ENCODE data around the gene UNC5CL.

UNC5CL gene

DNA sequence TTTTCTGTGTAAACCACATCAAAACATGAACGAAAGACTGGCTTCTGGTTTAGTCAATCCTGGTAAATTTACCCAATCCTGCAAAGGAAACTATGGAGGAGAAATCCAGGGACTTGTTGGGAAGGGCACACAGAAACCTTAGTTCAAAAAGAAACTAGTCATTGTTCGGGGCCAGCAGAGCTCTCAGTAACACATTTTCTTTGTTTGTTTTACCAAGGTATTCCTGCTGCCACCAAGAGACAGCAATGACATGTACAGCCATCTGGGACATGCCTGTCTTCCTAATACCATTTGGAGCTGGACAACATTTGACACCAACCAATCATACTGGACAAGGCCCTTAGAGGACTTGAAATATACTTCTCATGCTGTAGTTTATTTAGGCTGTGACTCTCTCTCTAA lies 24.9 kb upstream of the UNC5CL start:
- DNase-seq, result no peak

DNA sequence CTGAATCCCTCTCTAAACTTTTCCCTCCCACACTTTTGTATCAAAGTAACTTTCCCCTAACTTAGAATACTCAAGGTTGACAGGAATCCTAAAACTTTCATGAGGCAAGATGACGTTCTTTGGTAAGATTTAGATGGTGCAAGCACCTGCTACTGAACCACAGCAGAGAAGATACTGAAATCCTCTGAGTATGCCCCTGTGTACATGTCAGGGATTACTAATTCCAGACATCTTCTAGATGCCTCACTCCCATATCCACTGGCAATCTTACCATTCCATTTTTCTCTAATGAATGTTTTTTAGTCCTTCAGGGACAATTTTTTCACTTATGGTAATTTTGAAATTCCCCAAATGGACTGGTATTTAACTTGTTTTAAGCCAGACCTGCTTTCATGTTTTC lies 23.0 kb upstream of the UNC5CL start:
- DNase-seq, result no peak

DNA sequence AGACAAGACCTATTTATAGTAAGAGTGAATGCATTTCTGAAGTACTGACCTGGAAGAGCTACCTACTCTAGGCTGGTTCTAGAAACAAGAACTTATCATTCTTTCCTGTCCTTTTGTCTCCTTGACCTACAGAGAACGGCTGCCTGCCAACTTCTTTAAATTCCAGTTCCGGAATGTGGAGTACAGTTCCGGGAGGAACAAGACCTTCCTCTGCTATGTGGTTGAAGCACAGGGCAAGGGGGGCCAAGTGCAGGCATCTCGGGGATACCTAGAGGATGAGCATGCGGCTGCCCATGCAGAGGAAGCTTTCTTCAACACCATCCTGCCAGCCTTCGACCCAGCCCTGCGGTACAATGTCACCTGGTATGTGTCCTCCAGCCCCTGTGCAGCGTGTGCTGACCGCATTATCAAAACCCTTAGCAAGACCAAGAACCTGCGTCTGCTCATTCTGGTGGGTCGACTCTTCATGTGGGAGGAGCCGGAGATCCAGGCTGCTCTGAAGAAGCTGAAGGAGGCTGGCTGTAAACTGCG lies 22.2 kb upstream of the UNC5CL start:
- no peak for DNase-seq

DNA sequence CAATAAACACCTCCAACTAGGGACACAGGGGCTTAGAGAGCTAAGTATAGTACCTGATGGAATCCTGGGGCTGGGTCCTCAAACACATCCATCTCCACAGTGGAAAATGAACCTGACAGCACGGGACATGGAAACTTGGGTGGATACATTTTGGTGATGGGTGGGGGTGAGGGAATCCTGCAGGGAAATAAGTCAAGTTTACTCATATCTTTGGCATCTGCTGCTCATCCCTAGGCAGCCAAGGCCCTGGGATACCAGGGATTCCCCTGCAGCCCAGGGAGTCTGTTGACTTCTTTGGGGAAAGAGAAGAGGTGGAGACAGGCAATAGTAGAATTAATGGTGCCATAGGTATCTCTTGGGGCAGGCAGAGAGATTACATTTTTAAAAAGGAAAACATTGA lies 20.5 kb upstream of the UNC5CL start:
- no peak for DNase-seq

DNA sequence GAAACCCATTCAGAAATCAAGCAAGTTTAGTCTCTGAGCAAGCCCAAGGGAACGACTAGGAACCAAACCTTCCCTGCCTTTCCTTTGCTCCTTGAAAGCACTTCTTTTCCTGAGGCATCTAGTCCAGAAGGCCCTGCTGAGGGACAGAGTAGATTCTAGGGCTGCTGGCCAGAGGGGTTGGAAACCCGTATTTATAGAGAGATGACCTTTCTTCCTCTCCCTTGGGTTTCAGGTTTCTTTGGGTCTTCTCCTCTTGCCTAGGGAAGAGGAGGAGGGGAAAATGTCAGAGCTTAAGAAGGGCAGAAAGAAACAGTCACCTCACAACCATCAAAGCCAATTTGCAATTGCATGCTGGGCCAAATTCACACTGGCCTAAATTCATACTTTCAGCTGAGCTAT lies 19.8 kb upstream of the UNC5CL start:
- DNase-seq, result no peak

DNA sequence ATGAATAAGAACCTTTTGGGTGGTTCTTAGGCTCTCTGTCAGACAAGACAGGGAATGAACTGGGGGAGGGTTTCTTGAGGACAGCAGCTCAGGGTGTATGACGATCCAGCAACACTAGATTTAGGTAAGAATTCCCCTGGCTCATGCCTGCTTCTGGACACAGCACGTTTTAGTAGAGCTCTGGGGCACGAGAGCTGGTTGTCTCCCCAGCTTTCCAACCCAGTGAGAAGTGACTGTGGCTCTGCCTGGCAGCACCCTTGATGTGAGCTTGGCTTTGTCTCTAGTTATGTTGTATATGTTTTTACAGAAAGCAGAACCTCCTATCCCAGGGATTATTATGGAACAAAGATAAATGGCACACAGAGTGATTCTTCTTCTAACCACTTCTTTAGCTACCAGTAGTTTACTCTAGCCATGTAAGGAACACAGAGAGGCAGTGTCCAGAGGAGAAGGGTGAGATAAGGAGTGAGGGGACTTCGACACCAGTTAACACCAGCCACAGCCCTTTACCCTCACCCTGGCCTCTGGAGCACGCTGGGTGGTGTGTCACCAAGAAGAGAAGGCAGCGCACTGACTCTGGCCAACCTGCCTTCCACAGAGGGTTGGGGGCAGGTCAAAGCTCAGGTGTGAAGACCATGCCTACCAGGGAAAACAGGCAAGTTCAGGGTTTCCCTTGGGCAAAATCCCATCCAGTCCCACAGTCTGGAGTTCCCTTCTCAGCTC lies 17.9 kb upstream of the UNC5CL start:
- no peak for DNase-seq

DNA sequence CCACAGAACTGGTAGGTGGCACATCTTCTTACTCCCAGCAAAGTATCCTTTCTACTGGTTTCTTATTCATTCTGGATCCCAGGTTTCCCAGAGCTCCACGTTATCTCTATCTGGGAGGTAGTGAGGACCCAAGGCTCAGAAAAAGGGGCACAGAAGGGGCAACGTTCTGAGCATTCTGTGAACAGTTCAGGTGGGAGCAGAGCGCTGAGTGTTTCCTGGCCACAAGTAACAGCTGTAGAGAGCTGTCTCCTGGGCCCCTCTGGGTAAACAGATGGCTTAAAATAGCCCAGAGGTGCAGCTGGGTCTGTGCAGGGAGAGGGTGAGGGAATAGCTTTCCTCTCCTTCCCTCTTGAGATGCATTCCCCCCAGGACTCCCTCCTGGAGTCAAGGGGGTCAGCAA lies 16.1 kb upstream of the UNC5CL start:
- DNase-seq, result no peak

DNA sequence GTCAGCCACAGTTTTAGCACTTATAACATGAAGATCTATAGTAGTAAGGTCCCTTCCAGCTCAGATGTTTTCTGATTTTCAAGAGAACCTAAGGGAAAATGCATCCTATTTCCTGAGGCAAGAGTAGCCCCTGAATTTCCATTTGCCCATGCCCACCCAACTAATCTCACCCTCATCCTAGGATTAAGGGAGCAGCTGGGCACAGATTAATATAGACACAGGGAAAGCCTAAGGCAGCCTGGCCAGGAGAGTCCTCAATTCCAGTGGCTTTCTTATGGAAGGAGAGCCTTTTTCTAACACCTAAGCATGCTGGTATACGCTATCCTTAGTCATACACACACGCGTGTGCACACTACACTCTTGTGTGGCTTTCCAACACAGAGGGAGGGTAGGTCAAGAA lies 15.5 kb upstream of the UNC5CL start:
- no peak for DNase-seq

DNA sequence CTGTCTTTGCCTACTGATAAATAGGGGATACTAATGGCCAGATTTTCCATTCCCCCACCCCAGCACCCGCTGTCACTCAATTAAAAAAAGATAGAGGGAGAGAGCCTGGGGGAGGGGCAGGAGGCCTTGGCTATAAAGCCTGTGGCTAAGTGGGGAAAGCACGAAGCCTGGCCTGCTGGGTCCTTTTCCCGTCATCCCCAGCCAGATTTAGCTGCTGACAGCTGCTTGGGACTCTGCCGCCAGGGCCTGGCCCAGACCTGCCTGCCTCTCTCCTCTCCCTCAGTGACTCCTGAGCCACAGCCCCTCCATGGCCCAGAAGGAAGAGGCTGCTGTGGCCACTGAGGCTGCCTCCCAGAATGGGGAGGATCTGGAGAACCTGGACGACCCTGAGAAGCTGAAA lies 14.0 kb upstream of the UNC5CL start, which contains the start of gene APOBEC2:
Gene APOBEC2, plus strand, starts transcription at position 162 of the 400 bp plus-strand sequence. Its CDS starts 146 bp downstream, at position 308.
- DNase-seq, result no peak

DNA sequence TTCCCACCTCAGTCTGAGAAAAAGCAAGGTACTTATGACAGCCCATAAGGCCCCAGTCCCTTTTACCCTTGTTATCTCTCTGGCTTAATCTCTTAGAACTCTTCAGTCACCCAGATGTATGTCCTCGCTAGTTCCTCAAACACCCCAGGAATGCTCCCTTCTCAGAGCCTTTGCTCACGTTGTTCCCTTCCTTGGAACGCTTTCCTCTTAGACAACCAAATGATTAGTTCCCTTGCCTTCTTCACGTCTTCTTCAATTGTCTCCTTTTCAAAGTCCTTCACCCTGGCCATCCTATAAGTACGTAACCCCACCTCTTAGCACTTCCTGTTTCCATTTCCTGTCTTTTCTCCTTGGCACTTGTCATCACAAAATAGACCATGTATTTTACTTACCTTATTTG lies 12.9 kb upstream of the UNC5CL start:
- DNase-seq, result no peak

DNA sequence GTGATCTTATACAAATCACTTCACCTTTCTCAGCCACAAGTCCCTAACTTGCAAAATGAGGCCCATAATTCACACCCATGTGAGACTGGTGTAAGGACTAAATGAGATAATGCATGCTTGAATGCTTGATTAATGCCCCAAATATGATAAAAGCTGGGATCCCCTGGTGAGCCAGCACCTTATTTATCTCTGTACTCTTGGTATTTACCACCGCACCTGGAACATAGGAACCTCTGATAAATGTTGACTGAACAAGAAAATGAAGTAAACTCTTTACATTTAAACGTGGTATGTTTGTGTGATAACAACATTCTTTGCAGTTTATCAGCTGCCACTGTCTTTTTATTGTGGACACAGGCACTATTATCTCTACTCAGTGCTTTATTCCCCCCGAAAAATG lies 11.5 kb upstream of the UNC5CL start:
- DNase-seq, result no peak

DNA sequence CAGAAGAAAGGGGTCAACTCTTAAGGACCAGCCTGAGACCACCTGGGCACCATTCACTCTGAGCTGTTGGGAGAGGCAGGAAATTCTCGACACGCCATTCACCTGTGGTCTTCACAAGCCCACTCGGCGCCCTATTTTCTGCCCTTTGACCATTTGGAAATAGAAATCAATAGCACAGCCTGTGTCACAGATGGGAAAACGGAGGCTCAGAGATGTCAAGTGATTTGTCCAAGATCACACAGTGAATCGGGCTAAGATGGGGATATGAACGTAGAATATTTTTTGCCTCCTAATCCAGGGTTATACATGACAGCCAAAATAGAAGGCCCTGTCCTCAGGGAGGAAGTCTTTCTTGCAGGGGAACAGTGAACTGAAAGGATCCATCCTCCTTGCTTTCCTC lies 10.9 kb upstream of the UNC5CL start:
- no peak for DNase-seq

DNA sequence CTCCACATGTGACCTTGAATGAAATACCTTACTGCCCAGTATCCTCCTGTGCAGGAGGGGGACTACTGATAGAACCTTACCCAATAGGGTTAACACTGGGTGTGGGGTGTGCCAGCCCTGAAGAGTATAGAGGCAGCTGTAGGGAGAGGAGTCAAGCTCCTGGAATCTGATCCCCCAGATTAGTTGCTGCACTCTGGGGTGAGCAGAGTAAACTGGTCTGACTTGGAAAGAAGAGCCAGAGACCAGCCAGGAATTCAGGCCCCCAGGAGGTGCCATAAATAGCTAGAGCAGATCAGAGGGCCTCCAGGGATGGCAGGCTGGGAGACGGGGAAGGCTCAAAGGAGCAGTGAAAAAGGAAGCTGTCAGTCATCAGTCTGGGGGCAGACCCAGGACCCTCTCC lies 10.5 kb upstream of the UNC5CL start:
- DNase-seq, result no peak

DNA sequence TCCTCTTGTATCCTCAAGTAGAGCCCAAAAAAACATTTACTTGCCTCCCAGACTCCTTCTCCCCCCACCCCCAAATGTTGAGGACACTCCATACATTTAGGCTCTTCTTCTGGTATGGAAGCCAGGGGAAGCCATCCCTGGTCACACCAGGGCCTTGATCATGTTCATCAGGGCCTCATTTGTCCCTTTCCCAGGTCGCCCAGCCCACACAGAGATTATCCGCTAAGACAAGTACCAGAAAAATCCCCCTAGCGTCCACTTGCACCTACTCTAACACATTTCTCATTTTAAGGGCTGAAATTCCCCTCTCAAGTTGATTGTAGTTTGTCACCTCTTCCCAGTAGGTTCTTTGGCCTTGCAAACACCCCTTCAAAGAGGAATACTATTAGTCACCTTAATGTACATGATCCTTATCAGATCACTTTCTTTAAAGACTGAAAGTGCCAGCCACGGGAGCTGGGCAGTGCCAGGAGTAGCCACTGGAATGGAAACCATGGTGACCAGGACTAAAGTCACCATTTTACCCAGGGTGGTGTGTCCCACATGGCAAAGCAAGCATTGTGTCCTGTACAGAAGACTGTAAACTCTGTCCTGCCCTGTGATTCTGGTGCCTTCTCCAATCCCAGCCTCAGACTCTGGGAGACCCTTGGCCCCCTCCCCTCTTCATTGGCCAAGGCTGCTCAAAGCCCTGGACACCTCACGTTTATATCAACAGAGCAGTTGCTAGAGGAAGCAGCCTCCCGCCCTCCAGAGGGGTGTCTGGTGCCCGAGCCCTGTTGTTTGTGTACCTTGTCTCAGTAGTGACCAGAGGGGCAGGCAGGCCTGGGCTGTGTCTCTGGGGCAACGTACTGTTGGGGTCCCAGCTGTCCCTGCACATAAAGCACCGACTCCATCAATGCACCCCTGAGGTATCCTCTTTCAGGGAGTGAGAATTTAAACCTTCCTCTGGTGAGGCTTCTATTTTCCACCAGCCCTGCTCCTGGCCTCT lies 9.0 kb upstream of the UNC5CL start:
- no peak for DNase-seq

DNA sequence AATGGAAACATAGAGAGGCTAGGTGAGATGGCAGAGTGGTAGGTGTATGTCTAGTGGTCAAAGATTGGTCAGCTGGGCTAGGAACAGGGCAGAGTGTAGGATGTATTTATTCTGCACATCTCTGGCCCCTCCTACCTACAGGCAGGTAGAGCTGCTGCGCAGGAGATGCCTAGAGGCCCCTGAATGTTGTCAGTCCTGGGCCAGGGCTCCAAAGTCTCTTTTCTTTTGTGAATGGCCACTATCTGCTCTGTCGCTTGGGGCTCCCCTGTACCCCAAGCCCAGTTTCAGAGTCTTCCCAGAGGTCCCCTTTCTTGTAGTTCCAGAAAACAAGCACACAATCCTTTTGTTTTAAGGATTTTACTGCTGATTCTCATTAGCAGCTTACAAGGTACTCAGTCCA lies 8.3 kb upstream of the UNC5CL start:
- no peak for DNase-seq

DNA sequence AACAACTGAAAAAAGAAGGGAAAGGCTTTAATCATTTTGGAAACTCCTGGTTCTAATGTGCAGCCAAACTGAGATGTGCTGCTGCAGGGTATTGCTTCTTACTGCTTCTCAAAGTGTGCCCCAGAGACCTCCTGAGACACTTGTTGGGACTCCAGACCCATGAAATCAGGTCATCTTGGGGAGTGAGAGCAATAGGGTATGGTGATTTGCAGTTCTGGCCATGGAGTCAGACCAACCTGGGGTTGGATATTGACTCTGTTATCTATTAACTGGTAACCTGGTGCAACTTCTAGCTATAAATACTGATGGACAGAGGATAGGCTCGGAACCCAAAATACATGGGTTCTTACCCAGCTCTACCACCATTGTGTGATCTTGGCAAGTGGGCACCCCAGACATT lies 7.1 kb upstream of the UNC5CL start:
- no peak for DNase-seq

DNA sequence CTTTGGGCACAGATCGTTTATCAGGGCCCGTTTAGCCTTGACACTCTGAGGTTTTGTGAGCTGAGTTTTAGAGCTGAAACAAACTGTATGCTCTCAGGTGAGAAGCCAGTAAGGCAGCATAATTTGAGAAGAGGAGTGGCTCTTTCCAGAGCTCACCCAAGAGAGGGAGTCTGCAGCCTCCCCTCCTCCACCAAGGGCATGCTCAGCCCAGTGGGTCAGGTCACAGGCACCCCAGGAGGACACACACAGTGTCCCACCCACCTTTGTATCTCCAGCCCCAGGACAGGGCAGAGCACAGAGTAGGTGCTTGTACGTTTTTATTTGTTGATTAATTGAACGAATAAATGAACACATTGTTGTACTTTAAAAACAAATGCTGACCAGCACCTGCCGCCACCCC lies 6.6 kb upstream of the UNC5CL start:
- no peak for DNase-seq

DNA sequence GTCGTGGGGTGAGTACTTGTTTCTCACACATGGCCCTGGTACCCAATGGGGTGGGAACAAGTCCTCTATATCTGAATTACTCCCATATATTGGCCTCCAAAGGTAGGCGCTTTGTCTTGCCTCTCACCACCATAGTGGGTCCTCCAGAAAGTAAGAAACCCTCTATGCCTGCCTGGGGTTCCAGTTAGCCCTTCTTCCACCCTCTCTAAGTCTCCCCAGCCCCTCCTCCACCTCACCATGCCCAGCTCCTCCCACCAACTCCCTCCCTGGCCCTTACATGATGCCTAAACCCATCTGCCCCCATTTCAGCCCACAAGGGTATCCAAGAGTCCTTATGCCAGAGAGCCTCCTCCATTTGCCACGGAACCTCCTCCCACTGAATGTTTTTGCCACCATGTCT lies 4.1 kb upstream of the UNC5CL start:
- DNase-seq, result no peak

DNA sequence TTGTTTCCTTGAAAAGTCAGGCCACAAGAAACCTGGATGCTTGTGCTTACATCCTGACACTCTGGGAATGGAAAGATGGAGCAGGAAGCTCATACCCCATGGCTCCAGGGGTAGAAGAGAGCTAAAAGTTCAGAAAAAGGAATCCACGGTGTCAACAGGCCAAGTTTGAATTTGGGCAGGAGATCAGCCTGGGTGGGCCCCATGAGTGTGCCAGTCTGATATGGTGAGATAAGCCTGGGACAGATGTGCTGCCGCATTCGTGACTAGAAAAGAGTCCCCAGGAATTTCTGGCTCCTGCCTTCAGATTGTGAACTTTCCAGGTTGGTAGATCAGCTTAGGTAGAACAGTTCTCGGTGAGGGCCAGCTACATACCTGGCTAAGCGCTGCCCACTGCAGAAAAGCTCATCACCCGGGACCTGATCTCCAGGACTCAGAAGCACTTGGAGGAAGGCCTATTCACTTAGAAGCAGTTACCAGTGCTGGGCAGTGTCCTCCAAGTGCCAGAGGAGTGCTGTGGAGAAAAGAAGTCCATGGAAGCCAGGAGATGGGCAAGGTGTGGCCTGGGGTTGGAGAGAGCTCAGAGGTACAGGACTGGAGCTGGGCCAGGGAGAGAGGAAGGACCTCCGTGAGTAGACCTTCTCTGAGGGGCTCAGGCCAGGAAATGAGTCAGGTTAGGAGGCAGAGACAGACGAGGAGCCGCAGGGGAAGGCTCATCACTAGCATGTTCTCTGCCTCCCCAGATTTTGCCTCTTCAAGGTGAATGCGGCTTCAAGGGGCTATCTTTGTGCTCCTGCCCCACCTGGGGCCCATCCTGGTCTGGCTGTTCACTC lies 3.4 kb upstream of the UNC5CL start, which contains the start of gene TSPO2:
Gene TSPO2, plus strand, starts transcription at position 242 of the 830 bp plus-strand sequence. Its CDS starts 519 bp downstream, at position 761.
- no peak for DNase-seq

DNA sequence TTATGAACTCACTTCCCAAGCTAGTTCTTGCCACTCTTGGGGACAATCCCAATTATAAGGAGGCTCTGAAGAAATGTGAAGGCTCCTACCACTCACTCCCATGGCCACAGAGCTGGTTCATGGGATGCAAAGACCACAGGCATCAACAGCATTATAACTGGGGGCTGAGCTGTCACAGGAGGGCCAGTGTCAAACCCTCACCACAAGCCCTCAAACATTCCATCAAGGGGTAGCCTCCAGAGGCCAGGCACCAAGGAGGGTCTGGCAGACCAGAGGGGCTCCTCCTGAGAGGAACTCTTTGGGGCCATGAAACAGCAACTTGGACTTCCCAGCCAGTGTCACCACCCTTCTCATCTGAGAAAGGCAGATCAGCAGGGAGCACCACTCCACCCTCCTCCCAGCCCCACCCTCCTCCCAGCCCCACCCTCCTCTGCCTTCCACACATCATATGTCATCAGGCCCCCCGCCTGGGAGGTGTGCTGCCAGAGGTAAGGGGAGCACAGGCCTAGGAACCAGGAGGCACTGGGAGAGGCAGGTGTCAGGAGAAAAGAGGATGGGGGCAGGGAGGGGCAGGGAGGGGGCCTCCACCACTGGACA lies 2.0 kb upstream of the UNC5CL start:
- DNase-seq, result no peak

DNA sequence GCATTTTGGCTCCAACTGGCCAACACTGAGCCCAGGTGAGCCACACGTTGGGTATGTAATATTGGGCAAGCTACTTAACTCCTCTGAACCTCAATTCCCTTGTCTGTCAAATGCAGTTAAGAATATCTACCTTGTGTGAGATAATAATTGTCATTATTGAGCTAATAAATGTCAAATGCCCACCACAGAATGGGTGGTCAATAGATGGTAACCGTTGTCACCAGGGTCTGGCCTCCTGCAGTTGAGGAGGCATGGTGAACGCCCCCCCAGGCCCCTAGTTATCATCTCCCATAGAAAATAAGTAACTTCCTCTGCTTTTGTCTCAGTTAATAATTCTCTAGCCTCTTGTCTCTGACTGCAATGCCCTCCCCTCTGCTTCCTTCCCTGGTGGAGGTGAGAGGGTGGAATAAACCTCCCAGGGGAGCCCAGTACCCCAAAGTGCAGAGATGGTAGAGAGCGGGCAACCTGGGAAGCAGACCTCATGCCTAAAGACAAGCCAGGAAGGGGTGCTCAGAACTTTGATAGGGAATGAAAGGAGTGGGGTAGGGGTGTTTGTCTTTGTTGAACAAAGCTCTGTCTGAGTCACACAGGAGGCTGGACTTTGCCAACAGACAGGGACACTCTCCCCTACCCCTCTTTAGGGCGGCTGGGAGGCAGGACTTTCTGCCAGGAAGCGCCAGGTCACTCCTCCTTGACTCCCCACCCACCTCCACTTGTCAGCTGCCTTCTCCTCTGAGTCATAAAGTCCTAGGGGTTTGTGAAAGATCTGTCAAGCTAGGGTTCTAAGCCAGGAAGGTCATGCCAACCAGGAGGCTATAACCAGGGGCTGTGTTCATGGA lies 1.3 kb upstream of the UNC5CL start:
- DNase-seq, result no peak
